DOHH2 (cell line): Measurements from ENCODE around the gene ADSL.

Experiments
- H3F3A ChIP-seq: fragments of 200-600 bp; sonication (generic), shearing (Covaris generic); 2 replicates; pipeline ENCODE4 v1.6.0; 2016; ENCODE audit warnings: antibody characterized with exemption, mild to moderate bottlenecking; ENCODE audit not compliant: control insufficient read depth, insufficient read depth
- H3K27ac ChIP-seq: fragments of 200-600 bp; sonication (generic); 2 replicates; pipeline ENCODE4 v1.5.1; 2014; ENCODE audit warnings: low read depth, mild to moderate bottlenecking, low read length, moderate library complexity
- H3K27me3 ChIP-seq: fragments of 200-600 bp; sonication (generic); 2 replicates; pipeline ENCODE4 v1.6.1; 2014; ENCODE audit warnings: mild to moderate bottlenecking, low read length, mixed read lengths; ENCODE audit not compliant: control insufficient read depth
- H3K36me3 ChIP-seq: fragments of 200-600 bp; sonication (generic); 2 replicates; pipeline ENCODE4 v1.6.1; 2014; ENCODE audit warnings: mild to moderate bottlenecking, low read length, moderate library complexity, mixed read lengths; ENCODE audit not compliant: control insufficient read depth
- H3K4me1 ChIP-seq: fragments of 200-600 bp; sonication (generic); 2 replicates; pipeline ENCODE4 v1.6.1; 2014; ENCODE audit warnings: mild to moderate bottlenecking, low read length, mixed read lengths; ENCODE audit not compliant: control insufficient read depth
- H3K4me2 ChIP-seq: fragments of 200-600 bp; sonication (generic); 2 replicates; pipeline ENCODE4 v1.6.0; 2014; ENCODE audit warnings: mild to moderate bottlenecking, low read length, moderate library complexity
- H3K4me3 ChIP-seq: fragments of 200-600 bp; sonication (generic); 2 replicates; pipeline ENCODE4 v1.5.1; 2014; ENCODE audit warnings: mild to moderate bottlenecking, low read length, mixed read lengths
- H3K79me2 ChIP-seq: fragments of 200-600 bp; sonication (generic); 2 replicates; pipeline ENCODE4 v1.6.1; 2014; ENCODE audit warnings: mild to moderate bottlenecking, low read length, mixed read lengths; ENCODE audit not compliant: control insufficient read depth
- H3K9me2 ChIP-seq: fragments of 200-600 bp; sonication (generic); replicated peaks from 2 replicates; pipeline ENCODE4 v1.6.1; 2014; ENCODE audit warnings: mild to moderate bottlenecking, low read length, mixed read lengths; ENCODE audit not compliant: control insufficient read depth
- H3K9me3 ChIP-seq: fragments of 200-600 bp; sonication (generic); 2 replicates; pipeline ENCODE4 v1.6.1; 2014; ENCODE audit warnings: antibody characterized with exemption, low read length, mixed read lengths; ENCODE audit not compliant: control insufficient read depth, insufficient read depth
- H4K20me1 ChIP-seq: fragments of 200-600 bp; sonication (generic); 2 replicates; pipeline ENCODE4 v1.6.0; 2014; ENCODE audit warnings: low read depth, mild to moderate bottlenecking, antibody characterized with exemption, low read length, moderate library complexity; ENCODE audit not compliant: control insufficient read depth, insufficient read depth
- CTCF ChIP-seq: fragments of 200-600 bp; sonication (generic); IDR thresholded peaks from one replicate; pipeline ENCODE4 v1.5.1; 2014; ENCODE audit warnings: antibody characterized with exemption, mild to moderate bottlenecking, low read depth, low read length; ENCODE audit not compliant: poor library complexity, severe bottlenecking
- EZH2phosphoT487 ChIP-seq: fragments of 200-600 bp; sonication (generic); IDR thresholded peaks from 2 replicates; pipeline ENCODE4 v1.6.1; 2017; ENCODE audit warnings: borderline replicate concordance, mild to moderate bottlenecking, antibody characterized with exemption, low read length, moderate library complexity, mixed read lengths

The ADSL gene

GRCh38 chr22:40363059-40363458, 16.8 kb downstream of the ADSL start:
- Histone ChIP-seq H3K79me2 (0 out of 2 replicates have a peak, but pooled peaks cover 8% of the 10 kb centered on the region), H3K27me3 (no peaks in the 10 kb centered on the region), H3K27ac (no peak overlapping the region), H3K4me2 (no peak overlapping the region), H3F3A (peaks cover 18% of the 10 kb centered on the region), H3K4me1 (peaks cover 3% of the 10 kb centered on the region; the same call in 1 of the 2 replicates), H3K9me2 (no peaks in the 10 kb centered on the region), H3K36me3 (peaks cover 98% of the 10 kb centered on the region), H3K9me3 (no peaks in the 10 kb centered on the region), H4K20me1 (no peaks in the 10 kb centered on the region), H3K4me3 (no peak overlapping the region)
- TF ChIP-seq CTCF: no peak
- no peak for TF ChIP-seq EZH2phosphoT487

GRCh38 chr22:40364431-40364830, 18.1 kb downstream of the ADSL start:
- H3K27ac ChIP-seq: no peak overlapping the region
- no peaks in the 10 kb centered on the region for H3K9me2 ChIP-seq
- H3K4me2 ChIP-seq: no peak overlapping the region
- peaks cover 94% of the 10 kb centered on the region for H3K36me3 ChIP-seq
- no peaks in the 10 kb centered on the region for H3K27me3 ChIP-seq
- H3K4me3 ChIP-seq: no peak overlapping the region
- no peaks in the 10 kb centered on the region for H3K9me3 ChIP-seq
- TF ChIP-seq CTCF: no peak
- TF ChIP-seq EZH2phosphoT487: no peak
- H3F3A ChIP-seq: peaks cover 30% of the 10 kb centered on the region
- 0 out of 2 replicates have a peak, but pooled peaks cover 3% of the 10 kb centered on the region for H3K79me2 ChIP-seq
- no peaks in the 10 kb centered on the region for H4K20me1 ChIP-seq
- peaks cover 13% of the 10 kb centered on the region for H3K4me1 ChIP-seq

- Histone ChIP-seq H3K27ac (no peak overlapping the region), H3K36me3 (peaks cover 82% of the 10 kb centered on the region), H3K9me3 (no peaks in the 10 kb centered on the region), H3K4me1 (peaks cover 18% of the 10 kb centered on the region), H3K4me2 (no peak overlapping the region), H3K4me3 (no peak overlapping the region), H4K20me1 (no peaks in the 10 kb centered on the region), H3F3A (peaks cover 34% of the 10 kb centered on the region), H3K27me3 (no peaks in the 10 kb centered on the region), H3K9me2 (no peaks in the 10 kb centered on the region), H3K79me2 (peaks cover 6% of the 10 kb centered on the region)
- TF ChIP-seq EZH2phosphoT487: no peak
- no peak for TF ChIP-seq CTCF
Measured at GRCh38 chr22:40366068-40366467, 19.8 kb downstream of the ADSL start.
